Measurements from ENCODE around the gene MBNL1. TPM values are rescaled to one million over a fixed set of nuclear protein-coding genes. Genes with fewer than 3 reads are reported as not detected.

The MBNL1 gene
- total and polyA plus RNA-seq, 2 donors (not counting 3 experiments of a cell fraction or from before 2014, with no cell fraction given), result 179 to 362 TPM

DNA sequence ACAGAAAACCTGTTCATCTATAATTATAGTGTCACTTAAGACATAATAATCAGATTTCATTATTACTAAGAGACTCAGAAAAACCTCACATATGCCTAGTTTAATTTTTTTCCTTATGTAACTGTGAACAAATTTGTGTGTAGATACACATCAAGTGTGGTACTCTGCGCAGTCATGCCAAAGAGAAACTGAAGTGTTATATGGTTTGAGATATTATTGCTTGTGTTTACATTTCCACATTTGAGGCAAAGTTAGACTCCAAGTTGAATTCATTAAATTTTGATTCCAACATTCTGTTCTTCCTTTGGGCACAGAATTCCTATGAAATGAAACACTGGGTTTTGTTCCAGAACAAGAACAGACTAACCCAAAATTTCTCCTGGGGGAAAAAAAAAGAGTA lies 2.2 kb downstream of the MBNL1 start:
- Histone ChIP-seq H2AFZ (ENCODE audit: low read depth, low read length) (no peak overlapping the region), H4K20me1 (replicated peaks; ENCODE audit: control insufficient read depth, extremely low read depth, insufficient read depth, low read length) (peaks cover 6% of the 10 kb centered on the region), H3K27me3 (ENCODE audit: control insufficient read depth in 2 of 2, insufficient read depth in 2 of 2, low read length in 2 of 2) (no peaks in the 10 kb centered on the region), H3K9me1 (replicated peaks; ENCODE audit: control insufficient read depth, extremely low read depth, insufficient read depth, low read length) (no peaks in the 10 kb centered on the region), H3K9me3 (replicated peaks; ENCODE audit: control insufficient read depth, insufficient read depth, low read length) (no peaks in the 10 kb centered on the region), H3K4me1 (ENCODE audit: control insufficient read depth, extremely low read depth, insufficient read depth, low read length) (peaks cover 59% of the 10 kb centered on the region), H3K4me3 (replicated peaks in 1 of 3; ENCODE audit: insufficient read depth in 1 of 3, low read depth in 1 of 3, low read length in 3 of 3) (peak overlapping the region; percentile 71 to 97 (median 82)), H3K79me2 (ENCODE audit: control insufficient read depth, insufficient read depth, low read length) (peaks cover 82% of the 10 kb centered on the region), H3K4me2 (ENCODE audit: insufficient read depth, low read length) (peak overlapping the region; percentile 94), H3K36me3 (ENCODE audit: control insufficient read depth in 2 of 2, extremely low read depth in 1 of 2, insufficient read depth in 2 of 2, low read length in 2 of 2) (no peaks in the 10 kb centered on the region), H3K27ac (ENCODE audit: insufficient read depth, low read depth, low read length) (peak overlapping the region; percentile 86), H3K9ac (replicated peaks; ENCODE audit: extremely low read depth, insufficient read depth, low read length) (peak overlapping the region; percentile 98)
- no TSS peak for BruUV-seq (replicated peaks)
- CTCF ChIA-PET, result no interaction called here
- TF ChIP-seq JUN (IDR thresholded peaks at IDR 0.05; ENCODE audit: borderline replicate concordance, insufficient read depth, insufficient read length, low read depth) (no peak), POLR2AphosphoS5 (IDR thresholded peaks at IDR 0.05; ENCODE audit: insufficient read depth, low read depth, low read length) (no peak), FOS (IDR thresholded peaks at IDR 0.05; ENCODE audit: borderline replicate concordance, insufficient read depth, low read length) (no peak), EZH2 (IDR thresholded peaks at IDR 0.05; ENCODE audit: borderline replicate concordance, low read depth, low read length, severe bottlenecking) (no peak), POLR2A (IDR thresholded peaks at IDR 0.05; ENCODE audit: low read depth, low read length) (no peak), GATA2 (IDR thresholded peaks at IDR 0.05; ENCODE audit: insufficient read depth, insufficient read length, low read depth, low read length) (no peak), MYC (IDR thresholded peaks at IDR 0.05; ENCODE audit: low read depth, low read length) (no peak)
- TF ChIP-seq, protein P1, sequence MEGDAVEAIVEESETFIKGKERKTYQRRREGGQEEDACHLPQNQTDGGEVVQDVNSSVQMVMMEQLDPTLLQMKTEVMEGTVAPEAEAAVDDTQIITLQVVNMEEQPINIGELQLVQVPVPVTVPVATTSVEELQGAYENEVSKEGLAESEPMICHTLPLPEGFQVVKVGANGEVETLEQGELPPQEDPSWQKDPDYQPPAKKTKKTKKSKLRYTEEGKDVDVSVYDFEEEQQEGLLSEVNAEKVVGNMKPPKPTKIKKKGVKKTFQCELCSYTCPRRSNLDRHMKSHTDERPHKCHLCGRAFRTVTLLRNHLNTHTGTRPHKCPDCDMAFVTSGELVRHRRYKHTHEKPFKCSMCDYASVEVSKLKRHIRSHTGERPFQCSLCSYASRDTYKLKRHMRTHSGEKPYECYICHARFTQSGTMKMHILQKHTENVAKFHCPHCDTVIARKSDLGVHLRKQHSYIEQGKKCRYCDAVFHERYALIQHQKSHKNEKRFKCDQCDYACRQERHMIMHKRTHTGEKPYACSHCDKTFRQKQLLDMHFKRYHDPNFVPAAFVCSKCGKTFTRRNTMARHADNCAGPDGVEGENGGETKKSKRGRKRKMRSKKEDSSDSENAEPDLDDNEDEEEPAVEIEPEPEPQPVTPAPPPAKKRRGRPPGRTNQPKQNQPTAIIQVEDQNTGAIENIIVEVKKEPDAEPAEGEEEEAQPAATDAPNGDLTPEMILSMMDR (IDR thresholded peaks at IDR 0.05; ENCODE audit: extremely low read depth in 1 of 2, insufficient read depth in 1 of 2, low read depth in 1 of 2, low read length in 2 of 2), result no peak
- TF ChIP-seq, protein P2, sequence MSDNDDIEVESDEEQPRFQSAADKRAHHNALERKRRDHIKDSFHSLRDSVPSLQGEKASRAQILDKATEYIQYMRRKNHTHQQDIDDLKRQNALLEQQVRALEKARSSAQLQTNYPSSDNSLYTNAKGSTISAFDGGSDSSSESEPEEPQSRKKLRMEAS (IDR thresholded peaks at IDR 0.05; ENCODE audit: insufficient read depth, insufficient read length), result no peak
- dilution Hi-C loops (cut with MboI; ENCODE audit: extremely low pct_ligation_motif_present, low sequenced_read_pairs) (no loop called here), intact Hi-C loops (cut with micrococcal nuclease) (loop anchor here (2.0 kb wide), 2 partner anchors 28 to 174 kb away; no protein-coding TSS in a partner anchor)
- POLR2A ChIA-PET, result interaction anchor here (1.2 kb wide), 1 partner anchor 14 kb away, joined by 3 read pairs; no protein-coding TSS in a partner anchor
- DNase-seq (ENCODE audit: low read depth, low spot score) (peak; percentile 42), FAIRE-seq (no peak)
